Endothelial cell of umbilical vein (primary cell): Measurements from ENCODE around the gene WDR90. TPM values are rescaled to one million over a fixed set of nuclear protein-coding genes. Genes with fewer than 3 reads are reported as not detected.

ENCODE experiments used
- BruUV-seq: library from RNA; stranded (reverse); fragments of 400-500 nt; replicated peaks from 2 replicates; lab custom pipeline; 2021; lab: Mats Ljungman, UMichigan
- CTCF ChIA-PET: fragments of 300-600, 350-600 bp; sonication (Branson Sonifier 250); formaldehyde crosslinking; loops from one replicate; lab custom pipeline; 2021; ENCODE audit warnings: antibody characterized with exemption, inconsistent platforms; lab: Charles Lee
- POLR2A ChIA-PET: fragments of 300-600, 350-600 bp; sonication (Branson Sonifier 250); formaldehyde crosslinking; loops from one replicate; lab custom pipeline; 2021; ENCODE audit warnings: antibody characterized with exemption, inconsistent platforms; lab: Charles Lee
- DNase-seq: peaks from one replicate; pipeline ENCODE4 v3.0.0-alpha.2; 2011; ENCODE audit warnings: low read depth, low spot score
- FAIRE-seq: peaks from 2 replicates; lab custom pipeline; 2011; peaks lifted over from hg19 to GRCh38; lab: Jason Lieb, UNC
- H2AFZ ChIP-seq: 2 replicates; pipeline ENCODE4 v1.6.0; 2012; ENCODE audit warnings: low read depth, low read length, control low read depth, inconsistent platforms
- H3K27ac ChIP-seq: 2 replicates; pipeline ENCODE4 v1.5.1; 2011; ENCODE audit warnings: low read depth, mild to moderate bottlenecking, control low read depth, low read length, moderate library complexity; ENCODE audit not compliant: insufficient read depth
- H3K27me3 ChIP-seq, 2 experiments: 2 replicates each; pipeline versions ENCODE4 v1.6.0 to v1.6.1; 2011; ENCODE audit warnings: low read length in 2 of 2, mixed read lengths in 1 of 2; ENCODE audit not compliant: control insufficient read depth in 2 of 2, insufficient read depth in 2 of 2
- H3K36me3 ChIP-seq, 2 experiments: 2 replicates in 1 of 2; 3 replicates in 1 of 2; pipeline ENCODE4 v1.5.1; 2011; ENCODE audit warnings: low read length in 2 of 2, mild to moderate bottlenecking in 1 of 2, moderate library complexity in 1 of 2; ENCODE audit not compliant: control insufficient read depth in 2 of 2, insufficient read depth in 2 of 2; ENCODE audit errors: extremely low read depth in 1 of 2
- H3K4me1 ChIP-seq: 3 replicates; pipeline ENCODE4 v1.5.1; 2011; ENCODE audit warnings: mild to moderate bottlenecking, low read length; ENCODE audit not compliant: control insufficient read depth, insufficient read depth; ENCODE audit errors: extremely low read depth
- H3K4me2 ChIP-seq: 2 replicates; pipeline ENCODE4 v1.6.1; 2011; ENCODE audit warnings: low read length, control low read depth, mixed read lengths; ENCODE audit not compliant: insufficient read depth
- H3K4me3 ChIP-seq, 3 experiments: fragments of 200-600 bp in 1 of 3; sonication (generic), shearing (Covaris generic) in 1 of 3; replicated peaks in 1 of 3; 2 replicates each; pipeline ENCODE4 v1.5.1; 2011 to 2016; ENCODE audit warnings: control low read depth in 3 of 3, low read length in 3 of 3, mild to moderate bottlenecking in 2 of 3, inconsistent platforms in 1 of 3, low read depth in 1 of 3, moderate library complexity in 1 of 3; ENCODE audit not compliant: insufficient read depth in 1 of 3
- H3K79me2 ChIP-seq: 2 replicates; pipeline ENCODE4 v1.6.0; 2012; ENCODE audit warnings: low read length, inconsistent platforms; ENCODE audit not compliant: control insufficient read depth, insufficient read depth
- H3K9ac ChIP-seq: replicated peaks from 2 replicates; pipeline ENCODE3; 2011; ENCODE audit warnings: low read length, control low read depth; ENCODE audit not compliant: insufficient read depth; ENCODE audit errors: extremely low read depth
- H3K9me1 ChIP-seq: replicated peaks from 3 replicates; pipeline ENCODE4 v1.6.0; 2011; ENCODE audit warnings: mild to moderate bottlenecking, low read length; ENCODE audit not compliant: control insufficient read depth, insufficient read depth; ENCODE audit errors: extremely low read depth
- H3K9me3 ChIP-seq: replicated peaks from 2 replicates; pipeline ENCODE4 v1.5.1; 2012; ENCODE audit warnings: low read length, inconsistent platforms; ENCODE audit not compliant: control insufficient read depth, insufficient read depth
- H4K20me1 ChIP-seq: replicated peaks from 2 replicates; pipeline ENCODE3; 2011; ENCODE audit warnings: mild to moderate bottlenecking, low read length; ENCODE audit not compliant: control insufficient read depth, insufficient read depth; ENCODE audit errors: extremely low read depth
- CTCF ChIP-seq, 2 donors: IDR thresholded peaks; 1 replicate in 1 of 2; 2 replicates in 1 of 2; pipeline ENCODE4 v1.5.1; 2011; ENCODE audit warnings: low read length in 2 of 2, mild to moderate bottlenecking in 2 of 2, moderate library complexity in 2 of 2, control low read depth in 1 of 2, inconsistent platforms in 1 of 2, low read depth in 1 of 2; ENCODE audit not compliant: insufficient read depth in 1 of 2; ENCODE audit errors: extremely low read depth in 1 of 2
- EZH2 ChIP-seq: IDR thresholded peaks from 2 replicates; pipeline ENCODE4 v1.6.1; 2012; ENCODE audit warnings: borderline replicate concordance, low read depth, mild to moderate bottlenecking, moderate library complexity, low read length, inconsistent platforms; ENCODE audit not compliant: severe bottlenecking
- FOS ChIP-seq: IDR thresholded peaks from 2 replicates; pipeline ENCODE4 v1.6.1; 2011; ENCODE audit warnings: mild to moderate bottlenecking, low read length, moderate library complexity, borderline replicate concordance; ENCODE audit not compliant: insufficient read depth
- GATA2 ChIP-seq: IDR thresholded peaks from 2 replicates; pipeline ENCODE4 v1.7.0; 2011; ENCODE audit warnings: low read depth, mild to moderate bottlenecking, moderate library complexity, mixed read lengths, low read length; ENCODE audit not compliant: insufficient read length, insufficient read depth
- JUN ChIP-seq: IDR thresholded peaks from 2 replicates; pipeline ENCODE4 v1.6.1; 2011; ENCODE audit warnings: borderline replicate concordance, low read depth; ENCODE audit not compliant: insufficient read length, insufficient read depth
- MAX ChIP-seq: IDR thresholded peaks from 2 replicates; pipeline ENCODE4 v1.6.1; 2011; ENCODE audit not compliant: insufficient read depth, insufficient read length
- MYC ChIP-seq: IDR thresholded peaks from one replicate; pipeline ENCODE4 v1.6.1; 2011; ENCODE audit warnings: mild to moderate bottlenecking, low read depth, low read length
- POLR2A ChIP-seq: IDR thresholded peaks from 2 replicates; pipeline ENCODE4 v1.6.1; 2012; ENCODE audit warnings: low read depth, mild to moderate bottlenecking, control low read depth, low read length
- POLR2AphosphoS5 ChIP-seq: IDR thresholded peaks from 2 replicates; pipeline ENCODE4 v1.6.1; 2012; ENCODE audit warnings: low read depth, mild to moderate bottlenecking, control low read depth, low read length, moderate library complexity; ENCODE audit not compliant: insufficient read depth
- dilution Hi-C: fragments of 300-500 bp; cut with MboI; formaldehyde crosslinking; loops from one replicate; pipeline ENCODE4 v1.15.0; 2019; ENCODE audit warnings: low sequenced_read_pairs; ENCODE audit not compliant: extremely low pct_ligation_motif_present
- intact Hi-C: fragments of 100-400 bp; cut with micrococcal nuclease; formaldehyde crosslinking; loops from one replicate; pipeline ENCODE4 v1.10.0; 2022
- polyA plus RNA-seq, 4 experiments: library from polyadenylated mRNA; depleted of rRNA in 3 of 4; stranded (reverse) in 3 of 4; unstranded in 1 of 4; fragments of >200 nt; gene quantifications; 2 replicates each; pipeline versions ENCODE4 v1.2.1 to v1.2.3, GENCODE V29; 2011 to 2012; ENCODE audit warnings: missing spikeins in 1 of 4
- total RNA-seq: library from RNA; stranded (reverse); gene quantifications from 2 replicates; pipeline ENCODE4 v1.2.3, GENCODE V29; 2021

The WDR90 gene
- total and polyA plus RNA-seq, 2 donors (not counting 3 experiments of a cell fraction or from before 2014, with no cell fraction given), result 22.2 to 51.8 TPM

GRCh38 chr16:674968-675883 lies 26.1 kb downstream of the WDR90 start, which contains the start of gene RHBDL1:
TSS of gene RHBDL1 (plus strand) at chr16:675671. CDS start at chr16:675791, 120 bp downstream.
- Histone ChIP-seq H3K9me1 (no peaks in the 10 kb centered on the region), H3K9ac (no peak within 1 kb of the TSS), H3K27ac (no peak within 1 kb of the TSS), H3K36me3 (peaks cover 5 to 30% of the 10 kb centered on the region in 2 experiments), H3K27me3 (no peaks in the 10 kb centered on the region), H3K4me2 (peak within 1 kb of the TSS; percentile 43), H2AFZ (peak within 1 kb of the TSS; percentile 30), H3K9me3 (no peaks in the 10 kb centered on the region), H3K4me3 (peak within 1 kb of the TSS in 1 of 3 experiments; percentile 28), H3K79me2 (peaks cover 2% of the 10 kb centered on the region), H3K4me1 (no peaks in the 10 kb centered on the region), H4K20me1 (no peaks in the 10 kb centered on the region)
- ChIA-PET CTCF (interaction anchor here (0.9 to 1.5 kb wide), 6 partner anchors 7 to 96 kb away, joined by 3 to 6 read pairs (median 4); partner anchors contain the start of genes METTL26 and RHOT2), POLR2A (interaction anchor here (0.6 kb wide), 1 partner anchor 53 kb away, joined by 3 read pairs; no protein-coding TSS in a partner anchor)
- intact Hi-C loops (no loop called here), dilution Hi-C loops (no loop called here)
- TF ChIP-seq POLR2AphosphoS5, result peak; percentile 58
- TF ChIP-seq FOS, result no peak
- DNase-seq, result no peak
- no TSS peak for BruUV-seq
- no peak for FAIRE-seq

- H3K36me3 ChIP-seq, result peaks cover 4 to 23% of the 10 kb centered on the region in 2 experiments
- peak overlapping the region; percentile 30 for H2AFZ ChIP-seq
- peak overlapping the region; percentile 43 for H3K4me2 ChIP-seq
- POLR2A ChIA-PET, result no interaction called here
- CTCF ChIA-PET, result interaction anchor here (0.9 to 1.5 kb wide), 5 partner anchors 8 to 97 kb away, joined by 3 to 6 read pairs (median 3); partner anchors contain the start of genes METTL26 and RHOT2
- dilution Hi-C loops, result no loop called here
- no TSS peak for BruUV-seq
- no peak overlapping the region for H3K27ac ChIP-seq
- no peak for FAIRE-seq
- intact Hi-C loops, result no loop called here
- H3K9me1 ChIP-seq, result no peaks in the 10 kb centered on the region
- no peaks in the 10 kb centered on the region for H4K20me1 ChIP-seq
- peaks cover 3% of the 10 kb centered on the region for H3K4me1 ChIP-seq
- peaks cover 6% of the 10 kb centered on the region for H3K79me2 ChIP-seq
- peak overlapping the region in 1 of 3 experiments; percentile 28 for H3K4me3 ChIP-seq
- H3K9me3 ChIP-seq, result no peaks in the 10 kb centered on the region
- H3K27me3 ChIP-seq, result no peaks in the 10 kb centered on the region
- H3K9ac ChIP-seq, result no peak overlapping the region
- TF ChIP-seq EZH2 (no peak), POLR2AphosphoS5 (no peak), CTCF (IDR thresholded peaks at IDR 0.05; ENCODE audit: extremely low read depth in 1 of 2, insufficient read depth in 1 of 2, low read depth in 1 of 2, low read length in 2 of 2) (no peak), GATA2 (no peak), MYC (no peak), FOS (no peak), POLR2A (no peak), JUN (no peak), MAX (no peak)
- DNase-seq, result no peak
Measured at GRCh38 chr16:675884-676564, 26.9 kb downstream of the WDR90 start.
